Activated effector memory CD4-positive, alpha-beta T cell treated with Interleukin-2 at 50 U/mL for 16 hours (primary cell): Measurements from ENCODE around the gene ZFP64.
"Not testable (repeated sequence)": the region's sequence is repeated elsewhere in the genome, so short reads cannot be mapped to it uniquely, and the experiment has no call there.

Experiments used
- DNase-seq: peaks from one replicate; pipeline ENCODE4 v3.0.0-alpha.2; 2020

The ZFP64 gene

DNA sequence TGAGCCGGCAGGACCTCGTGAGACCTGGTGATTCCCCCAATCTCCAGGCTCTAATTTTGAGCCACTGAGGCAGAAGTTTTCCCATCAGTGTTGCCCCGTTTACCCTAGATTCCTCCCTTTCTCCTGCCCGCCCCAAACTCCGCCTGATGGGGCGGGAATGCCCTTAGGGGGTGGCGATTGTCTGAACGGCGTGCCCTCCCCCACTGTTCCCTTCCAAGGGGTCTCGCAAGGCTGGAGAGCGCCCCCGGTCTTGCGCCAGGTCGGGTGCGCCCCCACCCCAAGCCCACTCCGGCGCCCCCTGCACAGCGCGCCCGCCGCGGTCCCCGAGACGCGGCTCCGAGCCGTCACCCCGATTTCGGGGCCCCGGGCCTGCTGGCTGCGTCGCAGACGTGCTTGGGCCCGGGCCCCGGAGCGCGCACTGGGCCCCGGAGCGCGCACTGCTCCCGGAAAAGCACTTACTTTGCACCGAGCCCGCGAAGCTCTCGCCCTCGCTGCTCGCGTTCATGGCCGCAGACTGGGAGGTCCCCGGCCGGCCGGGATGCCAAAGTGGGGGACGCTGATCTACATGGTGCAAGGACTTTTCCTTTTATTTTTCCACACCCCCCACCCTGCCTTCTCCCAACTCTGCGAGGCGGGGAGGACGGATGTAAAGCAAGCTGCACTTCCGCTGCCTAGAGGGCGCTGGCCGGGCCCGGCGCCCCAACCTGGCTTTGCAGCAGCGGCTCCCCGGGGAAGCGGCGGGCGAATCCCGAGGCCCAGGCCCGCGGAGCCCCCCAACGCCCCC, at the start of gene ZFP64:
Gene ZFP64, minus strand, starts transcription at position 648 of the 784 bp plus-strand sequence. Its CDS starts 143 bp downstream, at position 505.
- peak; percentile 66 for DNase-seq

DNA sequence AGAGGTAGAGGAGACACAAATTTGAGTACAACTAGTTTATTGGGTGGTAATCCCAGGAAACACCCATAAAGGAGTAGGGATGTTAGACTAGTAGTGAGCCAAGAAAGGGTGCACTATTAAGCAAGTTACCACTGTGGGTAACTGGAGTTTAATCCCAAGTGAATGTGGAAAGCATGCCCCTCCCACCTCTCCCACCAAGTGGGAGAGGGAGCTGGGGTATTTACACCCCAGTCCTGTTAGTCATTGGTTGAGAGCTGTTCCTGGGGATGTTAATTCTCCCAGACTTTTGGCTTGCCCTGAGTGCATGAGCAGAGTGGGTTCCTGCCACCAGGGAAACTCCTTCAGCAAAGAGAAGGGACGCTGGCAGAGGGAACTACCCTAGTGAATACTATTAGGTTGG, 49.2 kb upstream of the ZFP64 start:
- no peak for DNase-seq

DNA sequence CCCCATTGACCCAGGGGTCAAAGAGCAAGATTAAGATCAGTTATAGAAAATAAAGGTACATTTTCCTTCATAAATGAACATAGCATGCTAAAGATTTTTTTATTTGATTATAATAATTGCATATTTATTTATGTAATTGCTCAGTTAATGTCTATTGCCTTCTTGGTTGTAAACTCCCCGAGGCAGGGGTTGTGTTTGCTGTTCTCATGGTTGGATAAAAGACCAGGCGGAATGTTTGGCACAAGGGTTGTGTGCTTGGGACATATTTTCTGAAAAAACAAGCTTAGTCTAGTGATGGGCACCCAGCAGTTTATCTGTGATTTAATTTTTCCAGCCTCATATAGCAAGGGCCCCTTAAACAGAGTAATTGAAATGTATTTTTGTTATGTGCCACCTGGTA, 47.5 kb upstream of the ZFP64 start:
- no peak for DNase-seq

DNA sequence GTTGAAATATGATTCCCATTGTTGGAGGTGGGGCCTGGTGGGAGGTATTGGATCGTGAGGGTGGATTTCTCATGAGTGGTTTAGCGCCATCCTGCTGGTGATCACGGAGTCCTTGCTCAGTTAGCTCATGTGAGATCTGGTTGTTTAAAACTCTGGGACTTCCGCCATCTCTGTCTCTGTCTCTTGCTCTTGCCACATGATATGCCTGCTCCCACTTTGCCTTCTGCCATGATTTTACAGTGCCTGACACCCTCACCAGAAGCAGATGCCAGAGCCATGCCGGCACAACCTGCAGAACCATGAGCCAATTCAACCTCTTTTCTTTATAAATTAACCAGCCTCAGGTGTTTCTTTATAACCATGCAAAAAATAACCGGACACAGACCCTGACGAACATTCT, 44.7 kb upstream of the ZFP64 start:
- no peak for DNase-seq

DNA sequence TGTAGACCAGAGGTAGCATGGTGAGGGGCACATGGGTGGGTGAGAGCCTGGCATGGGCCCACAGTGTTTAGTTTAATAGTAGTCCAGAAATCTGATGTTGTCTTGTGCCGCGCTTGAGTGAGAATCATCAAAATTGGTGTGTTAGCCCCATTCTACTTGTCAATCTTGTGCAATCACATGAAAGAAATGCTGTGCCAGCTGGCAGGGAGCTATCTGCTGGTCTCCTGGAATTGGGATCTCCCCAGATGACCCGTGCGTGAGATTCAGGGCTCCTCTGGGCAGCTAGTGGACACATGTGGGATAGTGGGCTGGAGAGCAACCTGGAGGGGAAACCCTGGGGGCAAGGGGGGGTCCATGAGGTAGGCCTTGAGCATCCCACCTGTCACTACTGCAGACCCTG, 43.5 kb upstream of the ZFP64 start:
- no peak for DNase-seq

DNA sequence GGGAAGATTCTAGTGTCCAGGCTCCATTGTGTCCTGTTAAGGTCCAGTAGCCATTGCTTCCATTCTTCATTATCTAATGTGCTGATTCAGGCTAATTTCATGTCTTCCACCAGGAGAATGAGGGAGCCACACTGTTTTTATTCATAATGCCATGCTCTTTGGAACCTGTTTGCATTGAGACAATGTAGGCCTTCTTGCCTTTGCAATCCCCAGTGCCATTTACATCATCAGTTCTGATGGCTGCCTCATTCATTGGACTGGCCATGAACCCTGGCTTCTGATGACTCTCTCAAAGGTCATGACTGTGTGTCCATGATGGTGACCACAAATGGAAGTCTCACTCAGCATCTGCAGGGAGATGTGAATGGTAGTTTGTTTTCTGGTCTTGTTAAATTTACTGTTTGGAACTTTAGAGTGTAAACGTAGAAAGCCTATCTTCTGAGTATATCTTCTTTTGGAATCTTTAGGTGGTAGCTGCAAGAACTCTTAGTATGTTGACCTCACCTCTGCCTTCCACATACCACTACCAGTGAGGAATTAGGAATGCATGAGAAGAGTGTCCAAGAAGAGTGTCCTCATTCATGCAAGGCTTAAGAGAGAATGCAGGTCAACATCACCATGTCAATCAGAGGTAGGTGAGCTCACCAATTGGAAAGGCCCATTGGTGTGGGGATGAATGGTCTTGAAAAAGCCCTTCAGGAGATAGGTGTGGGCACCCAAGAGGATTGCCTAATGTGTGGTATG, 42.9 kb upstream of the ZFP64 start:
- DNase-seq, result no peak

DNA sequence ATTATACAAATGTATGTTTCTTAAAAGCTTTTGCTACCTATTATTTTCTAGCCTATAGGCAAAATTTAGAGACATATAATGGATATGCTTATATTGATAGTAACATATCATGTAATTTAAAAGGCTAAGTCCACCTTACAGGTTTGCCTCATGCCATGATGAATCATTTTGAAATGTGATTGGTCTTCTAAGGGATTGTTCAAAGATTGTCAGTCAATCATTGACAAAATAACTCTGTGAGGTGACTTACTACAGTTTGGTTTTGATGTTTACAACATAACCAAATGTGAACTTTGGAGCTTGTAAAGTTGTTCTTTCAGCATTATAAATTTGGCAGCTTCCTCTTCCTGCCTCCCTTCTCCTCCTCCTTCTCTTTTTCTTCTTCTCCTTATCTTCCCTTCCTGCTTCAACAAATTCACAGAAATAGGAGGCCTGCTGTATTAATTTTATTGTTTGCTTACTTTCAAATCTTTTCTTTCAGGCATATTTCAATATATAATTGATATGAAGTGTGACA, 39.7 kb upstream of the ZFP64 start:
- DNase-seq, result no peak

DNA sequence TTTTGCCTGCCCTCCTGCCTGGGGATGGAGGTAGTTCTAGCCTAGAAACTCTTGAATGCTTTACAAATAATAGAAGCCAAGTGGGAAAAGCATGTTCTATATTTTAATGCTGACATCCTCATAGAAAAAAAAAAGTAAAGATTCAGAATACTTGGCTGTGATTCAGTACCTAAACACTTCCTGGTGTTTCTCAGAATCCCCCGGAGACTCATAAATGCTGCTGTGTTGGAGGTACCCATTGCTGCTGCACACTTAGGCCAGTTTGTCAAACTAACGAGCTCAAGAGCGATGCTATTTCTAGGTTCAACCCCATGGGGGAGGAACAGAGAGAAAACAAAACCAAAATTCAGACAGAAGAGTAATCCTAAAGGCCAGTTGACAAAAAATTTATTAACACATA, 38.8 kb upstream of the ZFP64 start:
- no peak for DNase-seq

DNA sequence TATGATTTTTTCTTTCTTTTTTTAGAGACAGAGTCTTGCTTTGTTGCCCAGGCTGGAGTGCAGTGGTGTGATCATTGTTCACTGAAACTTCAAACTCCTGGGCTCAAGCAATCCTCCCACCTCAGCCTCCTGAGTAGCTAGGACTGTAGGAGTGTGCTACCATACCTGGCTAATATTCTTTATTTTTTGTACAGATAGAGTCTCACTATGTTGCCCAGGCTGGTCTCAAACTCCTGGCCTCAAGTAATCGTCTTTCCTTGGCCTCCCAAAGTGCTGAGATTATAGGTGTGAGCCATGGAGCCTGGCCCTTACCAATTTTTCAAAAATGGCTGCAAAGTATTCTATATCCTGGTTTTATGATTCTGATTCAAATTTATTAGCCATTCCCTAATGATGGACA, 37.8 kb upstream of the ZFP64 start:
- DNase-seq, result not testable (repeated sequence)

DNA sequence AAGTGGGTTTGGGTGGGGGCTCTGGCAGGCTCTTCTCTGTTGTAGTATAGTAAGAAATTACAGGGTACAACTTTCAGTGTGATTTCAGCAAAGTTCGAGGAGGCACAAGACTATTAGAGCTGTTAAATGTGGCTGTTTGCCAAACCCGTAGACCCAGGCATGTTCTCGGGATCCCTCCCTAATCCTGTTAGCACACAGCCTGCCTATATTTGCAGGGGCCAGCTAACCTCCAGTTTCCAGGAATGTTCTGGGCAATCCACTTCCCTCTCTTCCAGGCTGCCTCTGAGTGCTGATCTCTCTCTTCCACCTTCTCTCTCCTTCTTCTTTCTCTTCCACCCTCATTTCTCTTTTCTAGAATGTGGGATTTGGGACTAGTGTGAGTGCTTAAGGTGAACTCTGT, 34.8 kb upstream of the ZFP64 start:
- no peak for DNase-seq

DNA sequence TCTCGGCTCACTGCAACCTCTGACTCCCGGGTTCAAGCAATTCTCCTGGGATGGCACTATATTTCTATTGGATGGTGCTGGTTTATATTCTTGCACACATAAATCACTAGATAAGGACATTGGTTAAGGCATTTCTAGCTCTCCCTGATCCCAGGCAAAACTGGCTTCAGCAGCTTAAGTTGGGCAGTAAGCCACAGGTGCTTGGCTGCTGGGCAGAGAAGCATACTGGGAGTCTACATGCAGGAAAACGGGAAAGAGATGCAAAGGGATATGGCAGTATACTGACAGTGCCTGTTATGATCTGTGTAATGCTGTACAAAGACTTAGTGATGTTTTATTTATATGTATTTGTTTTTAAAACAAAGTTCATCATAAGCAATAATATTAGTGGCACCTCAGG, 33.3 kb upstream of the ZFP64 start:
- DNase-seq, result no peak

DNA sequence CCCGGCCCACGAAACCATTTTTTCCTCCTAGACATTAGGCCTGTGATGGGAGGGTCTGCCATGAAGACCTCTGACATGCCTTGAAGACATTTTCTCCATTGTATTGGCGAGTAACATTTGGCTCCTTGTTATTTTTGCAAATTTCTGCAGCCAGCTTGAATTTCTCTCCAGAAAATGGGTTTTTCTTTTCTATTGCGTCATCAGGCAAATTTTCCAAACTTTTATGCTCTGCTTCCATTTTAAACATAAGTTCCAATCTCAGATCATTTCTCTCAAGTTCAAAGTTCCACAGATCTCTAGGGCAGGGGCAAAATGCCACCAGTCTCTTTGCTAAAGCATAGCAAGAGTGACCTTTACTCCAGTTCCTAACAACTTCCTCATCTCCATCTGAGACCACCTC, 29.8 kb upstream of the ZFP64 start:
- DNase-seq, result not testable (repeated sequence)

DNA sequence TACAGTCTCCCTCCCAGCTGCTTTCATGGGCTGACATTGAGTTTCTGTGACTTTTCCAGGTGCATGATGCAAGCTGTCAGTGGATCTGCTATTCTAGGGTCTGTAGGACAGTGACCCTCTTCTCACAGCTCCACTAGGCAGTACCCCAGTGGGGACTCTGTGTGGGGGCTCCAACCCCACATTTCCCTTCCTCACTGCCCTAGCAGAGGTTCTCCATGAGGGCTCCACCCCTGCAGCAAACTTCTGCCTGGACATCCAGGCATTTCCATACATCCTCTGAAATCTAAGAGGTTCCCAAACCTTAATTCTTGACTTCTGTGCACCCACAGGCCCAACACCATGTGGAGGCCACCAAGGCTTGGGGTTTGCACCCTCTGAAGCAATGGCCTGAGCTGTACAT, 29.3 kb upstream of the ZFP64 start:
- DNase-seq, result not testable (repeated sequence)

DNA sequence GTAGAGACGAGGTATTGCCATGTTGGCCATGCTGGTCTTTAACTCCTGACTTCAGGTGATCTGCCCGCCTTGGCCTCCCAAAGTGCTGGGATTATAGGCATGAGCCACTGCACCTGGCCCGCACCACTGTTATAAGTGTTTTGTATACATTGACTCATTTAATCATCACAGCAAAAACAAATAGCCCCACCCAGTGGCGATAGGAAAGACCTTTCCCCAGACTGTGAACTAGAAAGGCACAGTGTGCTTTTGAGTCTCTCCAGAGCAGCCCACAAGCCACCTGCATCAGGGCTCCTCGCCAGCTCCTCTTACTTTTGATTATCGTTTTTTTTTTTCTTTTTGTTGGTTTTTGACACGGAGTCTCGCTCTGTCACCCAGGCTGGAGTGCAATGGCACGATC, 27.9 kb upstream of the ZFP64 start:
- no peak for DNase-seq

DNA sequence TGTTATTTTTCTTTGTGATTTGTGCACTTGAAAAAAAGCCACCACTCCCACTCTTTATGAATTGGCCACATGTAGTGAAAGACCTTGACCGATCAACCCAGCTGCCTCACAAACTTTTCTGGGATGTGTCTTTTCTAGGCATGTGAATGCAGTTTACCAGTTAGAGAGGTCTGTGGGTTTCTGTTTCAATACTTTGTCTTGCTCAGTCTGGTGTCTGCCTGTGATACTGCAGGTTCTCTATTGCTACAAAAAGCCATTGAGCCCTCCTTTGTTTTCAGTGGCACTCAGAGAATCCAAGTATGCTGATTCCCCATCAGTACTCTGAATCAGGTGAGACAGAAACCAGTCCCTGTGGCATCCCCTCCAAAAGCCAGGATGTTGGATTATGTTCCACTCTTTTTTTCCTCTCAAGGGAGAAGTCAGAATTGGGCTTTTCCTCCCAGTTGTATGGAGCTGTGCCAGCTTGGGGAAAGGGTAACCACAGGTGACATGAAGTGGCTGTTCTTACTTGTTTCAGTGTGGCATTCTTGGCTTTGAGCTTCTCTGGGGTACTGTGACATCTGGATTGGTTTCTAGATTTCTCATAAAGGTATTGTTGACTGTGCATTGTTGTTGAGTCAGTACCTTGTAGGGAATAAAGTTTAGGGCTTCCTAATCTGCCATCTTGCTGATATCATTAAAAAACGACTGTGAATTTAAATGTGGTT, 26.3 kb upstream of the ZFP64 start:
- no peak for DNase-seq

DNA sequence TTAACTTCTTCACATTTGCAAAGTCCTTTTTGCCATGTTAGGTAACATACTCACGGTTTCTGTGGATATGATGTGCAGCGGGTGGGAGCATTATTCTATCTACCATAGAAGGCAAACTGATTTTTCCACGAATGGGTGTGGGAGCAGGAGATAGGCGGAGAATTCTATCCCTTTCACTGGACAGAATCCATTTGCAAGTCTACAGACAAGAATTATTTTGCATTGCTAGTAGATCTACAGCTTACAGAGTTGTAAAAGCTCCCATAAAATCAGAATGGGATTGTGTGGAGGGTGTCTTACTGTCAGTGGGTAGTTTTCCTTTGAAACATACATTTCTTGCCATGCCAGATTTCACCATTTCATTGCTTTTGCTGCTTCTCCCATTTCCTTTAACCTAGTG, 22.4 kb upstream of the ZFP64 start:
- no peak for DNase-seq

DNA sequence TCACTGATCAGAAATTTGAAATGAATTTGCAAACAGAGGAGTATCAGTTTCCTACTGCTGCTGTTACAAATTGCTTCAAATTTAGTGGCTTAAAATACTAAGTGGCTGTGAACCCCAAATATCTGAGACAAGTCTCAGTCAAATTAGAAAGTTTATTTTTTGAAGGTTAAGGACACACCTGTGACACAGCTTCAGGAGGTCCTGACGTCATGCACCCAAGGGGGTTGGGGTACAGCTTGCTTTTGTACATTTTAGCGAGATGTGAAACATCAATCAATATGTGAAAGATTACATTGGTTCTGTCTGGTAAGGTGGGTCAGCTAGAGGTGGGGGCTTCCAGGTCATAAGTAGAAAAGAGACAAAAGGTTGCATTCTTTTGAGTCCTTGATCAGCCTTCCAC, 21.4 kb upstream of the ZFP64 start:
- no peak for DNase-seq

DNA sequence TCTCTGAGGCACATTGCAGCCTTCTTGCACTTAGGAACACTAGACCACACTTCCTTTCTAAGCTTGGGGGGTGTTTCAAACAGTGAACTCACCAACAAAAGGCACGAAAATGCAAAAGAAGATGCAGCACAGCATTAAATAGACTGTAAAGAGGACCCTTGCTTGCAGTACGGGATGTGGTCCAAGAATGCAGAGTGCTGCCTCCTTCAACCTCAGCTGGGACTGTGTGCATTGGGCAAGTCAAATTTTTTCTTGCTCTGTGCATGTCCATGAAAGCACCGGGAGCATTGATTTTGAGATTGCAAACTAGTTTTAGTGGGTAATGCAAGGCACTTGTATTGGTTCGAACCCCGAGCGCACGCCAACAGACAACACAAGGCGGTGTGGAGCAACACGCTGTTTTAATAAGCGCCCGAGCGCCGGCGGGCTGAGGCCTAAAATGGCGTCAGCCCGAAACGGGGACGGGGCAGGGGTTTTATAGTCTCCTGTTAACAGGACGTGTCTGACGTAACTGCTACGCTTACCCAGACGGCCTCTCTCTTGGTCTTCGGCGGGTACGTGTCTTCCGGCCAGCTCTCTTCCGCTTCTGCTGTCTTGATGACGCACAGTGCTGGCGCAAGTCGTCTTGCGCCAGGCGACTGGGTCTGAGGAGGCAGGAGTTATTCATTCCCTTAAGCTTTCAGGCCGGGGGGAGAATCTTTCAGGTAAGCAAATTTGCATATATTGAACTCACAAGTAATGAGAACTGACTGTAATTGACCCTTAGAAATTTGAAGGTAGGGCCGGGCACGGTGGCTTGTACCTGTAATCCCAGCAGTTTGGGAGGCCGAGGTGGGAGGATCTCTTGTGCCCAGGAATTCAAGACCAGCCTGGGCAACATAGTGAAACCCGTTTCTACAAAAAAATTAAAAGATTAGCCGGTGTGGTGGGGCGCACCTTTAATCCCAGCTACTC, 18.7 kb upstream of the ZFP64 start:
- DNase-seq, result no peak

DNA sequence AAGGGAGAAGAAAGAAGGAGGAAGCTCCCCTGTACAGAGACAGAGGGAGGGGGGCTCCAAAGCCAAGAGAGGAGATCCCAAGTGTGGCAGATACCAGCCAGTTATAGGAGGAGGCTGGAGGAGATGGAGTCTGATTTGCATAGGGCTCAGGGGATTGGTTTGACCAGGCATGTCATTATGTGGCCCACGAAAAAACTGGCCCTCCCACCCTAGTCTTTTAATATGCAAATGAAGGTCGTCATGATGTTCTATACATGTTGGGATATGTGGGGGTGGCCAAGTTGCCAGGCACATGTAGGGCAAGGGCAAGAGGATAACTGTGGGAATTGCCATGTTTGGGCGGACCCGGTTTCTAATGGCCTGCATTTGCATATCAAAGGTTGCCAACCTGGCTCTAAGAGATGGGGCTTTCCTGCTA, 17.6 kb upstream of the ZFP64 start:
- DNase-seq, result no peak

DNA sequence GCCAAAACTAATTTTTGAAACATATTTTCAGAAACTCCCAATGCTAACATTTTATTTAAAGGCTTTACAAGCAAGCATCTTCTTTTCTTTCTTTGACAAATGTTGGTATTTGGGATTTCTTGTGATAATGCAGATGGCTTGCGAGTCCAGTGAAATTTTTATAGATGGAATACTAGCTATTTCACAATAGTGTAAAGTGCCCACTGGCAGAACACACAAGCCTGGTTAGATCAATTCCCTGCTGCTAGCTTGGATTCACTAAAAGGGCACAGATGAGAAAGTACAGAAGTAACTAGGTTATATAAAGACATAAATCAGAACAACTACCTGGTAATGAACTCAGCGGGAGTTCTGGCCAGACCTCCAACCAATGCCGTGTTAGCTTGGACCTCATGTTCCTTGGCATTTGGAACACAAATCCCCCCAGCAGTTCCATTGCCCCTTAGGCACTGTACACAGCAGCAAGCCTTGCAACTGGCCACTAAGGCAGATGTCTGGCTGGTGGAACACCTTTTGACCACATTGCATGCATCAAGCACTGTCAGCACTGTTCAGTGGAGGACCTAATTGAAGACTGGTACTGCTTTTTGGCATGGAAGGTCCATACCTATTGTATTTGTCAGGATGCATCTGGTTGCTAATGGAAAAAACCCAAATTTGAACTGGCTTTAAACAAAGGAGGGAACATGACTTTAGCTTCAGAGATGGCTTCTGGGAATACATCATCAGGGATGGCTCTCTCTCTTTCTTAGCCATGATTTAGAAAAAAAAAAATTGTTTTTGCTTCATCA, 15.6 kb upstream of the ZFP64 start:
- no peak for DNase-seq

DNA sequence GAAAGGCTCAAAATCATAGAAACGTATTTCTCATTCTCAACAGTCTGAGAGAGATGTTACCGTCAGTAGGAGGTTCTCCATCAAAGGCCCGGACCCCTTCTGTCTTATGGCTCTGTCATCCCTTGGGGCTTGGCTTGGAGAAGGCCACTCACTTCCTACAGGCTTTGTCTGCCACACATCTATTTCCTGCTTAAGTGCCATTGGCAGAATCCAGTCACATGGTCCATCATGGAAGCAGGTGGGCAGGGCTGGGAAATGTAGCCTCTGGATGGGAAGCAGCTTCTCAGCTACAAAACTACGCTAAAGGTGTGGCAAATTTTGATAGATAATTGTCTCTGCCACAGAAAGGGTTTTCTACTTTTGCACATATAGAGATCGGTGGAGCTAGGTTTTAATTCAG, 12.6 kb upstream of the ZFP64 start:
- no peak for DNase-seq

DNA sequence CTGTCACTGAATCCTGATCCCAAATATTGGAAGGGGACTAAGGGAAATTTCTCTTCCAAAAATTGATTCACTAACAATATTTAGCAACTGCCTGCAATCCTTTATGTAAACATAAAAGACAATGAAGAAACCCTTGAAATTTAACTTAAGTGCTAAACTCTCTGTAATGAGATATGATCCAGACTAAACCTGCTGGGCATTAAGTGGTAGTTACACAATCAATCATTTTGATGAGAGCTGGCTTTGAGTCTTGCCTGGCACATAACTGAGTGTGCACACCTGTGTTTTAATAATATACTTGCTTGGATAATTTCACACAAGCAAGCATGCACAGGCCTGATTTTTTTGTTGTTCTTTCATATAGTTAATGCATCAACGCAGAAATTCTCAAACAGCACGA, 9.8 kb upstream of the ZFP64 start:
- no peak for DNase-seq
